Measurements from ENCODE around the gene NT5DC1.

DNA sequence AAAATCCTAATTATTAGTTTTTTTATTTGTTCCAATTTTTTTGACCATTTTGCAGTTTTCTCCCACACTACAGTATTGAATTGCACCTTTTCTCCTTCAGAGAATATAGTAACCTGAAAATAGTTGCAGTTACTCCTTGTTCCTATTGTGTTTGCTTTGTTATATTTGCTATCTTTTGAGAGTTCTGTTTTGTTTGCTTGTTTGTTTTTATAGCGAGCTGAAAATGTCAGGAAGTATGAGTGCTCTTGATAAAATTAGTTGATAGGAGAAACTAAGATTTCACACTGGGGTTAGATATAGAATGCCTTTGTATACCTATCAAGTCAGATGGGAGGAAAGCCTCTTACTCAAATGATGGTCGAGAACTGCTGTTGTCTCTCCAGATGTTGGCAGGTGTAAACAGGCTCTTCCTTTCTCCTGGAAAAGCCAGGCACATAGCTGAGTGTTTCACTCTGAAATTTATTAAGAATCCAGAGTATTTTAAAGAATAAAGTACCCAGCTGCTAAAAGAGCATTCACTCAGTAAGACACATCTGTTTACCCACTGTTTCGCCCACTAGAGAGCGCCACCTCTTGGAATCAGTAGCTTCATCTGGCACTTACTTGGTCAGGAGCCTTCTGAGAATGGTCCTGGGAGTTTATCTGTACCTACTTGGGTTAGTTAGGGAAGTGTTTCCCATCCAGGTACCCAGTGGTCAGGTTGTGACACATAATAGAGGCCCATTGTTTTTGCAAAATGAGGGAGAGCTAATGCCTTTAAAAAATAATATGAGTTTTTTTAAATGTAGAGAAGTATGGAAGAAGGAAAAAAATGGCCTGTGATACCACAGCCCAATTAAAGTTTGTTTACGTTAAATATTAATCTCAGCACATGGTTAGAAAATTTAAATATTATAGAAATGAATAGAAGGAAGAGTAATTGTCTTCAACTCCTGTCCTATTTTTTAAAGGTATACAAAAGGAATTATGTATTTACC is 11.2 kb downstream of the NT5DC1 start:
- TF ChIP-seq POLR2AphosphoS5 (IDR thresholded peaks at IDR 0.05; ENCODE audit: low read depth, low read length), result no peak
- no peak for TF ChIP-seq ZNF274 (IDR thresholded peaks at IDR 0.05; ENCODE audit: low read depth, low read length)
- peak; percentile 43 to 84 (median 83); a peak in 5 of 6 replicates for TF ChIP-seq CTCF (IDR thresholded peaks at IDR 0.05 in 2 of 3, conservative IDR thresholded peaks at IDR 0.05 in 1 of 3; ENCODE audit: borderline replicate concordance in 1 of 3, insufficient read depth in 1 of 3, low read depth in 2 of 3, low read length in 2 of 3)
- no peak for TF ChIP-seq POLR2A (IDR thresholded peaks at IDR 0.05; ENCODE audit: borderline replicate concordance, extremely low read depth, insufficient read depth, insufficient read length)
